ENCODE results near the gene KRT83. TPM values are rescaled to one million over a fixed set of nuclear protein-coding genes. Genes with fewer than 3 reads are reported as not detected.
"Not testable (repeated sequence)": the region's sequence is repeated elsewhere in the genome, so short reads cannot be mapped to it uniquely, and the experiment has no call there.

KRT83 gene
- total and polyA plus RNA-seq, 2 donors (not counting 1 experiment from before 2014, with no cell fraction given): not detected

GRCh38 chr12:52315721-52316120 is 5.5 kb downstream of the KRT83 start:
- not testable (repeated sequence) for H3K4me2 ChIP-seq (ENCODE audit: extremely low read depth, insufficient read depth, low read length); H3K27ac ChIP-seq (ENCODE audit: insufficient read depth, low read length); DNase-seq (ENCODE audit: low read depth in 2 of 2); H3K4me3 ChIP-seq (replicated peaks in 1 of 4; ENCODE audit: control extremely low read depth in 1 of 4, insufficient read depth in 1 of 4, low read depth in 3 of 4, low read length in 4 of 4); H3K9me3 ChIP-seq (ENCODE audit: control insufficient read depth, insufficient read depth, low read depth, low read length); H3K9ac ChIP-seq (ENCODE audit: insufficient read depth, low read length); H4K20me1 ChIP-seq (ENCODE audit: control insufficient read depth, extremely low read depth, insufficient read depth, low read length); H2AFZ ChIP-seq (ENCODE audit: low read length); H3K36me3 ChIP-seq (ENCODE audit: control insufficient read depth, insufficient read depth, low read length); H3K4me1 ChIP-seq (ENCODE audit: control insufficient read depth, extremely low read depth, insufficient read depth, low read length); H3K79me2 ChIP-seq (ENCODE audit: control insufficient read depth, insufficient read depth, low read length)
- H3K27me3 ChIP-seq (ENCODE audit: control insufficient read depth, insufficient read depth, low read length): peaks cover 39% of the 10 kb centered on the region
- peak in 1 of 2 donors; percentile 30 for TF ChIP-seq CTCF (conservative IDR thresholded peaks at IDR 0.05 in 1 of 2, IDR thresholded peaks at IDR 0.05 in 1 of 2; ENCODE audit: low read depth in 1 of 2, low read length in 2 of 2)

DNA sequence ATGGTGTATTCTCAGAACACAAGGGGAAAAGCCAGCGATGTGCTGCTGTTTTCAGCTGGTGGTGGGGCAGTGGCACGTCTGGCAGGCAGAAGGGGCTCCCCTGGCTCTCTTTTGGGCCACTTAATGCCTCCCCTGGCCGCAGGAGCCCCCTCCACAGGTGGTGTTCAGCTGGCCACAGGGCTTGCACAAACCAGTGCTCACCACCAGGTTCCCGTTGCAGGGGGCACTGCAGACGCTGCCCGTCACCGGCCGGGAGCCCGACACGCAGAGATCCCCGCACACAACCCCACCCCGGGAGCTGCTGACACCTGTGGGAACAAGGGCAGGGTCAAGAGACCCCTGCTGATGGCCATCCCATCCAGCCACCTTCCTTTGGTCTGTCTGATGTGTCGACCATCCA is 6.7 kb downstream of the KRT83 start:
- no peaks in the 10 kb centered on the region for H4K20me1 ChIP-seq (ENCODE audit: control insufficient read depth, extremely low read depth, insufficient read depth, low read length)
- no peaks in the 10 kb centered on the region for H3K4me1 ChIP-seq (ENCODE audit: control insufficient read depth, extremely low read depth, insufficient read depth, low read length)
- no peak overlapping the region for H3K4me2 ChIP-seq (ENCODE audit: extremely low read depth, insufficient read depth, low read length)
- H3K9me3 ChIP-seq (ENCODE audit: control insufficient read depth, insufficient read depth, low read depth, low read length): no peaks in the 10 kb centered on the region
- TF ChIP-seq CTCF (conservative IDR thresholded peaks at IDR 0.05 in 1 of 2, IDR thresholded peaks at IDR 0.05 in 1 of 2; ENCODE audit: low read depth in 1 of 2, low read length in 2 of 2) (no peak), EZH2 (IDR thresholded peaks at IDR 0.05; ENCODE audit: low read length, missing control alignments) (no peak)
- H3K27me3 ChIP-seq (ENCODE audit: control insufficient read depth, insufficient read depth, low read length): peaks cover 46% of the 10 kb centered on the region
- H3K79me2 ChIP-seq (ENCODE audit: control insufficient read depth, insufficient read depth, low read length): no peaks in the 10 kb centered on the region
- no peaks in the 10 kb centered on the region for H3K36me3 ChIP-seq (ENCODE audit: control insufficient read depth, insufficient read depth, low read length)
- H3K9ac ChIP-seq (ENCODE audit: insufficient read depth, low read length): no peak overlapping the region
- H3K4me3 ChIP-seq (replicated peaks in 1 of 4; ENCODE audit: control extremely low read depth in 1 of 4, insufficient read depth in 1 of 4, low read depth in 3 of 4, low read length in 4 of 4): no peak overlapping the region
- H3K27ac ChIP-seq (ENCODE audit: insufficient read depth, low read length): no peak overlapping the region
- H2AFZ ChIP-seq (ENCODE audit: low read length): no peak overlapping the region
- no peak for DNase-seq (ENCODE audit: low read depth in 2 of 2)

DNA sequence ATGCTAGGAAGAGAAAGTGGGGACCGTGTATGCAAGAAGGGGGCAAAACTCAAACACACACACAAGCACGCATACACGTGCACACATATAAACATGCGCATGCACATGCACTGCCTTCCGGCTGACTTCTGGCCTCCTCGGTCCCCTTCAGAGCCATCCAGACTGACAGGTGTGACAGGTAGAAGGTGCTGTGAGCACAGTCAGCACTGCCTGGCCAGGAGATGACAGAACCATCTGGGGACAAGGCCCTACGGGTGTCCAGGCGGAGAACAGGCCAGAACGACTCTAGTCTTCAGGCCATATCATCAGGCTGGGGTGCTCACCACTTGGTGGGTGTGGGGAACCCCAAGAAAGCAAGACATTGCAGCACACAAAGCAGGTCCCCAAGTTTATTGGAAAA is 7.3 kb downstream of the KRT83 start:
- no peaks in the 10 kb centered on the region for H4K20me1 ChIP-seq (ENCODE audit: control insufficient read depth, extremely low read depth, insufficient read depth, low read length)
- H3K4me3 ChIP-seq (replicated peaks in 1 of 4; ENCODE audit: control extremely low read depth in 1 of 4, insufficient read depth in 1 of 4, low read depth in 3 of 4, low read length in 4 of 4): no peak overlapping the region
- no peaks in the 10 kb centered on the region for H3K79me2 ChIP-seq (ENCODE audit: control insufficient read depth, insufficient read depth, low read length)
- no peaks in the 10 kb centered on the region for H3K36me3 ChIP-seq (ENCODE audit: control insufficient read depth, insufficient read depth, low read length)
- H3K4me1 ChIP-seq (ENCODE audit: control insufficient read depth, extremely low read depth, insufficient read depth, low read length): no peaks in the 10 kb centered on the region
- H3K27ac ChIP-seq (ENCODE audit: insufficient read depth, low read length): no peak overlapping the region
- no peak overlapping the region for H3K4me2 ChIP-seq (ENCODE audit: extremely low read depth, insufficient read depth, low read length)
- no peak for TF ChIP-seq EZH2 (IDR thresholded peaks at IDR 0.05; ENCODE audit: low read length, missing control alignments)
- TF ChIP-seq CTCF (conservative IDR thresholded peaks at IDR 0.05 in 1 of 2, IDR thresholded peaks at IDR 0.05 in 1 of 2; ENCODE audit: low read depth in 1 of 2, low read length in 2 of 2): no peak
- no peak overlapping the region for H2AFZ ChIP-seq (ENCODE audit: low read length)
- no peak for DNase-seq (ENCODE audit: low read depth in 2 of 2)
- H3K9me3 ChIP-seq (ENCODE audit: control insufficient read depth, insufficient read depth, low read depth, low read length): no peaks in the 10 kb centered on the region
- peaks cover 46% of the 10 kb centered on the region for H3K27me3 ChIP-seq (ENCODE audit: control insufficient read depth, insufficient read depth, low read length)
- H3K9ac ChIP-seq (ENCODE audit: insufficient read depth, low read length): no peak overlapping the region

Measured in fibroblast of lung (primary cell).